ENCODE results near the gene RFXANK.

- no peak for TF ChIP-seq CTCF (conservative IDR thresholded peaks at IDR 0.05 in 1 of 2, IDR thresholded peaks at IDR 0.05 in 1 of 2; ENCODE audit: extremely low read depth in 1 of 2, insufficient read depth in 1 of 2, low read depth in 1 of 2, low read length in 2 of 2)
- no peak for TF ChIP-seq EZH2 (IDR thresholded peaks at IDR 0.05; ENCODE audit: borderline replicate concordance, low read length)
These were observed 9.9 kb downstream of the RFXANK start for GRCh38 chr19:19201697-19202630.
